Activated gamma-delta T cell treated with Interleukin-2 at 50 U/mL for 16 hours (primary cell): ENCODE data around the gene LY6G5C.
A peak's percentile ranks its signal among the peaks of the same experiment; 100 is the strongest.
"Not testable (repeated sequence)": the region's sequence is repeated elsewhere in the genome, so short reads cannot be mapped to it uniquely, and the experiment has no call there.

Experiments
- DNase-seq: peaks from one replicate; pipeline ENCODE4 v3.0.0-alpha.2; 2020

Gene LY6G5C

DNA sequence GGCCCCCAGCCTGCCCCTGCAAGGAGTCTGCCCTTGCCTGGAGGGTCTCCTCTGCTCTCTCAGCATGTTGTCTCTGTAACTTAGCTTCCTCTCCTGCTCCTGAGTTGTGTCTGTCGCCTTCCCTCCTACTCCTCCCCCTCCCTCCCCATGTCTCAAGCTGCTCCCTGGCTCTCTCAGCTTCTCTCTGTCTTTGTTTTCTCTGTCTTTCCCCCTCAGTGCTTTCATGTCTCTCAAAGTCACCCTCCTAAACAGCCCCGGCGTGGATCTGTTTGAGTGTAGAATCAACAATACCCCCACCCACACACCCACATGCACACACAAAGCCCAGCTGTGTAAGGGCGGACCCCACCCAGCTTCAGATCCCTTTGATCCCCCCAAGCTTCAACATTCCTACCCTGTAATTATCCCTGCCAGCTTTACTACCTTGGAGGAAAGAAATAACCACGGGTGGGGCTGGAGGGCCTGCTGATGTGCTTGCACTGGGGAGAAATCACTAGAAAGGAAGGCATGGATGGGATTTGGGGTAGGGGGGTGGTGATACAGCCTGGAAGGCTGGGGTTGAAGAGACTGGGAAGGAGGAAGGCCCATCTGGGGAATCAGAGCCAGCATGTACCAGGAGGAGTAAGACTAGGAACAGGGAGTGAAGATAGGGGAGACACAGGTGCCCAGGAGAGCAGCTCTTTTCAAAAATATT is 33.3 kb upstream of the LY6G5C start:
- no peak for DNase-seq

DNA sequence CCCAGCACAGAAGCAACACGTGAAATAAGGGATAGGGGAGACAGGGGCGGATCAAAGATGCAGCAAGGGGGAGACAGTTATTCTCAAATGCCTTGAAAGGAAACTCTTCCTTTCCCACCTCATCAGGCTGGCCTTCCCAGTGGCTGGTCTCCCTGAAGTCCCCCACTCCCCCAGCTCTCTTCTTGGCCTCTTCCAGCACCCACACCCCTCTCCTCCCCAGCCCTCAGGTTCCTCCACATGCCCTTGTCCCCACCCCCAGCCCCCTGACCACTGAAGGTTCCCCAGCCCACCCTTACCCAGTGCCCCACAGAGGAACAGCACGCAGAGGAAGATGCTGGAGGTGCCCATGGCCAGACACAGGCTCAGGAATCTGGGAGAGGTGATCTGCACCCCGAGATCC is 32.6 kb upstream of the LY6G5C start:
- no peak for DNase-seq

DNA sequence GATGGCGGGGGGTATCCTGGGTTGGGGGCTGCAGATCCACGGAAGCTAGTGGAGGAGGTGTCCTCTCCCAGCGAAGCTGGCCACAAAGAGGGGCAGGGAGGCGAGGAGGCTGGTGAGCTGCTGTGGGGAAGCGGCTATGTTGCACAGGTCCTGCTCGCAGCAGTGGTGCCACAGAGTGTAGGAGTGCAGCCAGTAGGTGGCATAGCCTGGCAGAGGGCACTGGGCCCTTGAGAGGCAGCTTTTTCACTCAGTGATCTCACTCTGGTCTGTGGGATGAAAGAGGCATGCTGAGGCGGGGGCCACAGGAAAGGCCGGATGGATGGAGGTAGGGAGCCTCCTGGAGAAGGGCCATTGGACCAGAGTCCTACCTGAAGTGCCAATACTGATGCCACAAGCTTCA is 31.4 kb upstream of the LY6G5C start:
- no peak for DNase-seq

DNA sequence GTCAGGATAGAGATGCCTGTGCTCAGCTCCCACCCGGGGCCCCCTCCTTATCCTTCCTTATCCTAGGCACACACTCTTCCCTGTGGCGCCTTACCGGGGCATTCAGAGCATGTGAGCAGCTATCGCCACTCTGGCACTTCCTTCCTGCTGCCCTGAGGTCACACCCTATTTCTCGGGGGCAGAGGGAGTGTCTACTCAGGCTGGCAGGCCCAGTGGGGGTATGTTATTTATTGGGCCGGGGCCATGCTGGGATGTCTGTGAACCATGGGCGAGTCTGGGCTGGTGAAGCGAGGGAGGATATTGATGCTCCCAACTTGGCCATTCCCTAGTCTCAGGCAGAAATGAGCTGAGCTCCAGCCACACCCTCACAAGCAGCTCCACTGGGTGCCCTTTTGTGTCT is 30.4 kb upstream of the LY6G5C start:
- no peak for DNase-seq

DNA sequence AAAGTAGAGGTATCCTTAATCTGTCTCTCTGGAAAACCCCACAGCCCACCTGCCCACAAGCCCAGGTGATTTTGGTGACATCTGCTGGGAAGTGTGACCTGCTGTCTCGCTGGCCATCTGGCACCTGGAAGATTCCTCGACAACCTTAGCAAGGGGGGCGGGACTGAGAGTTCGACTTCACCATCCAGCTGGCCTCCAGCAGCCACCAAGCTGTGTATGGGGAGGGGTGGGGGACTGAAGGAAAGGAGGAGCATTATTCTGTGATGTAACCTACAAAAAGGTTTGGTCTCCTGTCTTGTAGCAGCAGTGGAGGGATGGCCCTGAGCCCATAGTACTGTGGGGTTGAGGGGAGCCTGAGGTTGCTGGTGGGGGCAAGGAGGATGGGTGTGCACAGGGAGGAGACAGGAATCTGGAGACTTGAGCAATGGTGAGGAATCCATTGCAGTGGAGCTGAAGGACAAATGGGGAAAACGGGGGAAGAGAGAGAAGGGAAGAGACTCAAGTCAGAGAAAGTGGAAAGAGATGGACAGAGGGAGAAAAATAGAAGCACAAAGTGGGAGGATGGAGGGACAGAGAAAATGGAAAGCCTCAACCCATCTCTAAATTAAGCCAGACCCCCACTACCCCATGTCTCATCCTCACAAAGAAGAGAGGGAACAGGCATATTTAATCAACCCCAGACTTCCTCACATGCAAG is 29.8 kb upstream of the LY6G5C start:
- no peak for DNase-seq

DNA sequence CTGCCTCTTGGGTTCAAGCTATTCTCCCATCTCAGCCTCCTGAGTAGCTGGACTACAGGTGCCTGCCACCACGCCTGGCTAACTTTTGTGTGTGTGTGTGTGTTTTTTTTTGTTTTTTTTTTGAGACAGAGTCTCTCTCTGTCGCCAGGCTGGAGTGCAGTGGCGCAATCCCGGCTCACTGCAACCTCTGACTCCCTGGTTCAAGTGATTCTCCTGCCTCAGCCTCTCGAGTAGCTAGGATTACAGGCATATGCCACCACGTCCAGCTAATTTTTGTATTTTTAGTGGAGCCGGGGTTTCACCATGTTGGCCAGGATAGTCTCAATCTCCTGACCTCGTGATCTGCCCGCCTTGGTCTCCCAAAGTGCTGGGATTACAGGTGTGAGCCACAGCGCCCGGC is 28.3 kb upstream of the LY6G5C start:
- DNase-seq, result not testable (repeated sequence)

DNA sequence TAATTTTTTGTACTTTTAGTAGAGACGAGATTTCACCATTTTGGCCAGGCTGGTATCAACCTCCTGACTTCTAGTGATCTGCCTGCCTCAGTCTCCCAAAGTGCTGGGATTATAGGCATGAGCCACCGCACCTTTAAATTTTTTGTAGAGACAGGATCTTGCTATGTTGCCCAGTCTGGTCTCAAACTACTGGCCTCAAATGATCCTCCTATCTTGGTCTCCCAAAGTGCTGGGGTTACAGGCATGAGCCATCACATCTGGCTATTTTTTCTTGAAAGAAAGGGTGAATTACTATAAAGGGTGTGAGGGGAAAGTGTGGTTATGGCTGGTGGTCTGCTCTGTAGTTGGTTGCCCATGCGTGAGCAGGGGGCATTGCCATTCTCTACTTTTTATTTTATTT is 27.4 kb upstream of the LY6G5C start:
- DNase-seq, result no peak

DNA sequence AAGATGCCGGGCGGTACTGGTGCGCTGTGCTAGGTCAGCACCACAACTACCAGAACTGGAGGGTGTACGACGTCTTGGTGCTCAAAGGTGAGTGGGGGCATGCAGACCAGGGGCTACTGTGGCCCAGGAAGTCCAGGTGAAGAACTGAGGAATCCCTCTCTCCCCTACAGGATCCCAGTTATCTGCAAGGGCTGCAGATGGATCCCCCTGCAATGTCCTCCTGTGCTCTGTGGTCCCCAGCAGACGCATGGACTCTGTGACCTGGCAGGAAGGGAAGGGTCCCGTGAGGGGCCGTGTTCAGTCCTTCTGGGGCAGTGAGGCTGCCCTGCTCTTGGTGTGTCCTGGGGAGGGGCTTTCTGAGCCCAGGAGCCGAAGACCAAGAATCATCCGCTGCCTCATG is 26.8 kb upstream of the LY6G5C start:
- DNase-seq, result no peak

DNA sequence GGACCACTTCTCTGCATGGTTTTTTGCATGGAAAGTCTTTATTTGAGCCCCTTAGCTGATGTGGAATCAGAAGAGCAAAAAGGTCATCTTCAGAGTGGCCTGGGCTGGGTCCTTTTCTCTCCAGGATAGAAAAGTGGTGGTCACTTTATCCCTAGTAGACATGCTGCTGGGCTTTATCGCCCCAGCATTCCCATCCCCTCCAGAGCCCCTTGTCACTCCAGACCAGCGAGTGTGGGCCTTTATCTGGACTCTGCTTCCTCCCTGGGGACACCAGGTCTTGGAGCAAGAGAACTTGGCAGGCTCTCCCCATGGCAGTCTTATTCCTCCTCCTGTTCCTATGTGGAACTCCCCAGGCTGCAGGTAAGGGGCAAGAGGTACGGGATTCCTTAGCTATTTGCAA is 25.7 kb upstream of the LY6G5C start, which contains the start of gene LY6G6F:
LY6G6F (plus strand) TSS at position 268 of the 400 bp plus-strand sequence; CDS start at position 309, 41 bp downstream.
- DNase-seq, result no peak

DNA sequence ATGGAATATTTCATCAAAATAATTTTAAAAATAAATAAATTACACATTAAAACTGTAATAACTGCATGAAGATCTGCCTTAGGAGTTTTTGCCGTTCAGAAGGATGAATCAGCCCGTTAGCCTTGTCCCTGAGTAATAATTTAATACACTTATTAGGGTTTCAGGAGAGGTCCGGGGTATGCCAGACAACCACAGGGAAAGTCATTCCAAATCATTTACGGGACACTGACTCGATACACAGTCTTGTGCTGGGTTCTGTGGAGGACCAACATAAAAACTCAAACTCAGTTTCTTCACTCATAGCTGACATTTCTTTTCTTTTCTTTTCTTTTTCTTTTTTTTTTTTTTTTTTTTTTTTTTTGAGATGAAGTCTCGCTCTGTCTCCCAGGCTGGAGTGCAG is 25.1 kb upstream of the LY6G5C start:
- DNase-seq, result no peak

DNA sequence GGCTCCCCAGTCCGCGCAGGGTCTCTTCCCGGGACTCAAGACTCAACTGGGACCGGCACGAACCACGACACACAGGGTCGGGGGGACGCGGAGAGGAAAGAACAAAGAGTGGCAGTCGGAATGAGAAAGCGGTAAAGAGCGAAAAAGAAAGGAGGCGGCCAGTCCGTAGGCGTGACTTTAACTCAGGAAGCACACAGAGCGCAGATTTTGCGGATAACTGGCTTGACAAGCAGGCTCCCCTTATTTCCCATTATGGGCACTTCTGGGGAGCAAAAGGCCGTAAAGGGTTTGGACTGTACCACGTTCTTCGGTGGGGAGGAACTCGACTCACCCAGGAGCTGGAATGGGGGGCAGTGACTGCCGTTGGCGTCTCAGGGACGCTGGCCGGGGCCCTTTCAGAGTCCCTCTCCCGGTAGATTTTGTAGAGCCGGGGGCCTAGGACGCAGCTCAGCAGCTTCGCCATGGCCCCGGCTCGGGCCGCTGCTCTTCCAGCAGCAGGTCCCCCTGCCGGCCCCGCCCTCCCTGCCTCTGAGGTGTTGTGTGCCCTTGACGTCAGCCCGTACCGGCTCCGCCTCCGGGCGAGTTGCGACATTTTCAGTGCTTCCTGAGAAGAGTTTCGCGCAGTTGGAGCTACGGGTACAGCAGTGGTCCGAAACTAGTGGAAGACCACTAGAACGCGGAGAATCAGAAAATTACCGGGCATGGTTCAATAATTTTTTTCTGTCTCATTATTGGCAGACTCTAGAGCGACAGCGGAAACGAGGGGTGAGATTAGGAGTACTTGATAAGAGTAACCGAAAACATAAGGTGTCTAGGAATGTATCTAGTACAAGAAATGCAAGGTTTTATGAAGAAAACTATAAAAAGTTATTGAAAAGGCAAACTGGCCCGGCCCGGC is 22.2 kb upstream of the LY6G5C start, which contains the start of gene ABHD16A:
ABHD16A (minus strand) TSS at position 506 of the 898 bp plus-strand sequence; CDS start at position 463, 43 bp downstream.
- peak; percentile 97 for DNase-seq

DNA sequence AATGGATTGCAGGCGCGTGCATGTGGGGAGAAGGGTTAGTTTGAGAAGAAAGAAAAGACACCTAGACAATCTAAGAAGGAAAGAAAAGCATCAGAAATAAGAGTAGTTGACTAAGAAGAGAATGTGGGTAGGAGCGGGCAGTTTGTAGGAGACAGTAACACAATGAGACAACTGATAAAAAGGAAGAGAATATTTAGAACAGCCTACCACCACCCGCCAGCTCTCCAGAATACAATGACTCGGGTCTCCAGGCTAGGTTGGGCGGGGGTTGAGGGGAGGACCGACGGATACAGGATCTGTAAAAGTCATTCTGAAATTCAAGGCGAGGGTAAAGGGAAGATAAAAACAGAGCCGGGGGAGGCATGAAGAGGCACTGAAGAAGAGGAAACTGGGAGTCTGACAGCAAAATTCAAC is 21.5 kb upstream of the LY6G5C start:
- DNase-seq, result no peak

DNA sequence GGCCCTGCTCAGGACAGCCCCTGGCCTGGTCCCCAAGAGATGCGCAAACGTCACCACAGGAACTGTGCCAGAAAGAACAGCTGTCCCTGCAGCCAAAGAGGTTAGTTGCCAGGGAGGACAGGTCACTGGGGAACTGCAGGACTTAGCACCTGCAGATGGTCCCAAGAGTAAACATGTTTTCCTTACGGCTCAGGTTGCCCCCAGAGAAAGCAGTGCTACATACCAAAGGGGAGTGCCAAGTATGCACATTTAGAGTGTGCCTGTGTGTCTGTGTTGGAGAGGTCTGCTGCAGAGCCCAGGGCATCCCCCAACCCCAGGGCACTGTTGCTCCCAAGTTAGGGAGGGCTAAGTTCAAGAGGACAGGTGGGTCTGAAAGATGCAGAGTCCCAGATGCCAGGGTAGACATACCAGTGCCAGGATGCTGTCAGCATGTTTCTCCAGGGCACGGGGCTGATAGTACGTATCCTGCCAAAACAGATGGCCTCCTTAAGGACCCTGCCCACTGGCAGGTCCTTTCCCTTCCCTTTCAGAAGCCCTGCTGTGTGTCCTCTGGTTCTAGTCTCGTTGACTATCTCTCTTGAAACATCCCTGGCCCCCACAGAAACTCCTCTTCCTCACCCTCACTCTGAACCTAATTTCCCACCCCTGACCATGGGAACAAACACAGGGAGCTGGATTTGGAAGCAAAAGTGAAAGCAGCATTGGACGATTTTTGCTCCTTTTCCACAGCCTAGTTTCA is 21.0 kb upstream of the LY6G5C start:
- no peak for DNase-seq

DNA sequence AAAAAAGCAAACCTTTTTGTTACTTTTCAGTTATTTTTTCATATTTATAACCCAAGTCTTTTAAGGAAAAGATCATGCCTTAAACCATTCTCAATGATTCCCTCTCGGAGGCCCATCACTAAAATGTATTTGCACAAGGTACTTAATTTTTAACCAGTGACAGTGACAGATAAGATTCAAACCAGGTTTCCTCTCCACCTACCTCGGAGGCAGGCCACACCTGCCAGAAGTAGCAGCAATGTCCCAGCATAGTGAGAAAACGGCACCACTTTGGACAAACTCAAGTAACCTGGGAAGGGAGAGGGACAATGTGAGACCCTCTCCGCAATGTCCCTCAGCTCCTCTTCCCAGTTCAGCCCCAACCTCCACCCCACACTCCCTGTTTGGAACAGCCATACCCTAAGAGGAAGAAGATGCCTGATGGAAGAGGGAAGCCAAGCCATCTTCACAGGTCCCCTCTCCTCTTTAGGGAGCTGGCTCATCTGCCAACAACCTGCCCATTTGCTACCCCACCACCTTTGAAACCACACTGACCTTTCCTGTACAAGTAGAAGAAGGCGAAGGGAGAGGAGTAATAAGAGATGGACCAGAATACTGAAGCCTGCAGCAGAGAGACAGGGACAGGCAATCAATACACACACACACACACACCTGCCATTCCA is 20.0 kb upstream of the LY6G5C start:
- no peak for DNase-seq

DNA sequence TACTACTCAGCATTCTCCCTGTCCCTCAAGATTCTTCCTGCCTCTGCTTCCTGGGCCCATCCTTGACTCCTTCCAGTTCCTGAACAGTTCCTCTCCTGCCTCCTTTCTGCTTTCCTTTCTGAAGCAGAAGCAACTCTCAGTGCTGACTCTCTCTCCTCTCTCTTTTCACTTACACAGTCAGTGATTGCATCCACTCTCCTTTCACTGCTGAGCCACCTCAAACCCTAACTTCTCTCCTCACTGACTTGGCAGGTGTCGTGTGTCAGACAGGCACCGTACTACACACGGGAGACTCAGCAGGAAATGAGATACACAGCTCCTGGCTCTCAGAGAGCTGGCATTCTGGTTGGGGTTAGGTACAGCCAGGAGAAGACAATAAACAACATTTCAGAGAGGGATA is 16.7 kb upstream of the LY6G5C start:
- DNase-seq, result no peak

DNA sequence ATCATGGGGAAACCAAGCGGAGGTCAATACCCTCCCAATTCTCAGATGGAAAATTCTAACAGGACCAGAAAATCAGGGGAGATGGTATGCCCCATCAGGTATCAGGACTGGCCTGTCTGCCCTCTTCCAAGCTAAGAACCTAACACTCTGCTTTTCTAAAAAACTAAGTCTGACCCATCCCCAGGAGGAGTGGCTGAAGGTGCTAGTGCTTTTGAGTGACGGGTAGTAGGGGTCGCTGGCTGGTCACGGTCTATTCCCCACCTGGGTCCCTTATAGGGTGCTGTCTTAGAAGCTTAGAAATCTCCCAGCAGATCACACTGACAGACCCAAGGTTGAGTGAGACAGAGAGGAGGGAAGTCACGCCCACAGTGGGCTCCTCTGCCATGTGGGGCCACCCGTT is 12.7 kb upstream of the LY6G5C start:
- DNase-seq, result no peak

DNA sequence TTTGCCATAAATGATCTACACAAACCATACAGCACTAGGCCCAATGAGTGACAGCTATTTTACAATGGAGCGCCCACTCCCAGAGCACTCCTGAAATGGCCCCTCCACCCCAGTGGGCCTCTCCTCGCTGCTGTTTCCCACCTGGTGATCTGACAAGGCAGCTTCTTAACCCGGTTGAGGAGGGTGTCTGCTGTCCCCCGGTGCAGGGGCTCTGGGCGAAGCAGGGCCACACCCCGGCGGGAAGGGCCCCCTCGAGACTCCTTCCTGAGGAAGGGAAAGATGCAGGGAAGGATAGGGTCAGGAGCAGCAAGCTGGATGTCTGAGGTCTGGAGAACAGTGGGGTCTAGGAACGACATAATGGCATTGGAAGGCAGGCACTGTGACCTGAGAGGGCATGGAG is 12.0 kb upstream of the LY6G5C start:
- no peak for DNase-seq

DNA sequence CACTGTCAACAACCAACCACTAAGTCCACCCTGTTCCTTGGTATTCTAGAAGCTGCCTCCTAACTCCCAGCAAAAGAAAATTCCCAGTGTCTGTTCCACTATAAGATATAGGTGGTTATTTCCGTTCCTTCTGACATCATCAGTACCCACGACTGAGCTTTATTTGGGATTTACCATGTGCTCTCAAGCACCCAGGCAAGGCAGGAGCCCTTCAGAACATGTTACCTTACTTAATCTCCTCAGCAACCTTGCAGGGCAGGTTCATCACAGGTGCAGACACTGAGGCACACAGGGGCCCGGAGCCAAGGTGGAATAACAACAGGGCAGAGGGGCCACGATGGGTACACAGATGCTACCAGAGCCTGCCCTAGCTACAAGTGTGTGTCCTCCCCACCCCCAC is 11.5 kb upstream of the LY6G5C start:
- DNase-seq, result no peak

DNA sequence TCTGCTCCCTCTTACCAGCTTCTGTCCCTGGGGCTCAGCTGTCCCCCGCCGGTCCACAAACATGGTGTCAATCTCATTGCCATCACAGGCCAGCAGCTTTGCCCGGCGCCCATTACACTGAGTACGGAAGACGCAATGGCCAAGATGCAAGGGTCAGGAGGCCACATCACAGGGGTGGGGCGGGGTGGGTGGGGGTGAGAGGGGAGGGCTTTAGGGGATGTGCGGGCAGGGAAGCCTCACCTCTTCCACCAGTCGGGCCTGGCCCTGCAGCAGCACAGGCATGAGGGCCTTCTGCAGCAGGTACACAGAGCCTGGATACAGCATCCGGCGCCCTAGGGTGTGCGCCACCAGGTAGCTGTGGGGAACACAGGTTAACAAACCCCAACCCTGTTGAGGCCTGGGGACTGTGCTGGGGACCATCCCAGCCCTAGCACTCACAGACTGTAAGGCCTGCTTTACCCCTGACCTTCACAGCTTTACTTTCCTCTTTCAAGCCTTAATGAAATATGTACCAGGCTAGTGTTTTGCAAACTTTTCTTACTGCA is 10.8 kb upstream of the LY6G5C start:
- no peak for DNase-seq

DNA sequence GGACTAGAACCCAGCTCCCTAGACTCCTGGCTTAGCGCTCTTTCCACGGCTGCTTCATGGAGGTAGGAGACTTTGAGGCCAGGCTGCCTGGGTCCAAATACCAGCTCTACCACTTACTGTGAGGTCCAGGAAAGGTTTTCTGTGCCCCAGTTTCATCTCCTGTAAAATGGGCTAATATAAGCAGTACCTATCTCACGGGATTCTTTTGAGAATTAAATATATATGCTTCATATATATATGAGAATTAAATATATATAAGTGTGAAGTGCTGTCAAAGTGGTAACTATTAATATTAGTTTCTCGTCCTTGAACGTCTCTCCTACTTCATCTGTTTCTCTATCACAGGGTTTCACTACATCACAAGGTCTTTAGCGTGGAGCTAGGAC is 10.2 kb upstream of the LY6G5C start:
- no peak for DNase-seq

DNA sequence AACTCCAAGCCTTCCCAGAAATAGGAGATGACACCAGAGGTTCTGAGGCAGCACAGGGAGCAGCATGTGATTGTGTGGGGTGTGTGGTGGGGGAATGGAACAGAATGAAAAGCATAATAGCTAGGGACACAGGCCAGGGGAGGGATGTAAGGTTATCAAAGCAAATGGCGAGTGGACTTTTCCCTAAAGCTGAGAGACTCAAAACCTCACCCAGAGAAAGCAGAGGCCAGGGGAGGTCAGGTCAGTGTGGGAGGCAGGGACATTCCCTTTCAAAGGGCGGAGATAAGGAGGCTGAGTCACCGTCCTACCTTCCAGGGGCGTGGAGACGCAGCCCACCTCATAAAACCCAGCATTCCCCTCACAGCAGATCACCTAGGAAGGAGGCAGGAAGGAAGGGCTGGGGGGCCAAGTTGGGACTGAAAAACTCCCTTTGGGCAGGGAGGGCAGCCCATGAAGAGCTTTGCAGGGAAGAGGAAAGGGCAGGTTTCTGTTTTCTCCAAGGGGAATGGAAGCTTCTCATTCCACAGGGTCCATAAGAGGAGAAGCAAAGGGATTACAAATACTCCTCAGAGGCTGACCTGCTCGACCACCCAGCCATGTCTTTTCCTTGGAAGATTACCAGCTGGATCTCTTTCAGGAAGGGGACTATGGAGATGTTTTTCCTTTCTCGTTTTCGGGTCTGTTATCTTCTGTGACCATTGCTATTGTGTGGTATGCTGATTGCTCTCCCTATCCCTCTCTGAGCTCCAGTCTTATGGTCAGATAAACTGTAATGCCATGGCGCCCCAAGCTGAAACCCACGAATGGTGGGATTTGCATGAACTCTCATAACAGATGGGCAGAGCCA is 9.6 kb upstream of the LY6G5C start:
- DNase-seq, result no peak
